GM12873 (cell line): ENCODE results near the gene TMEM9B.
A peak's percentile ranks its signal among the peaks of the same experiment; 100 is the strongest.

Experiments used
- CTCF ChIP-seq: IDR thresholded peaks from 2 replicates; pipeline ENCODE4 v1.5.1; 2012; ENCODE audit warnings: low read depth, mild to moderate bottlenecking, moderate library complexity, low read length, control low read depth; ENCODE audit not compliant: insufficient read depth; ENCODE audit errors: missing control alignments

Gene TMEM9B

GRCh38 chr11:8922691-8923090 is 41.6 kb downstream of the TMEM9B start:
- no peak for TF ChIP-seq CTCF

GRCh38 chr11:8917157-8917825 is 47.0 kb downstream of the TMEM9B start:
- no peak for TF ChIP-seq CTCF

DNA sequence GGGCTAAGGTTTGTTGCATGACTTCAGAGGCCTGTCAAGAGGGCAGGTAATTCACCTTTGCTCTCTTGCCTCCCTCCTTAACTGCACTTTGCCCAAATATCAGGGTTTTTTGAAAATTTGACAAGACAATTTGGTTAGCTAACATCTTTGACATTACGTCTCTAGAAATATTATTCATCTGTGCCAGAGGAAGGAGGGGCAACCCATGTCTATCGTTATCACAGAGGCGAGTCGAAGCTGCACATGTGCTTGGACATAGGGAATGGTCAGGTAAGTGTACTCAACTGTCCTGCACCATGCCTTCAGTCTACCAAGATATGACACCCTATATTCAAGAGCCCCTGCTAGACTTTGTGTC is 49.6 kb downstream of the TMEM9B start:
- no peak for TF ChIP-seq CTCF

GRCh38 chr11:8913961-8914660 is 50.1 kb downstream of the TMEM9B start:
- peak; percentile 75 for TF ChIP-seq CTCF

- no peak for TF ChIP-seq CTCF
These were observed 53.0 kb downstream of the TMEM9B start, which contains the start of gene AKIP1 for GRCh38 chr11:8911029-8911823. AKIP1 (plus strand) TSS chr11:8911189; CDS start chr11:8911450, 261 bp downstream.

- TF ChIP-seq CTCF: no peak
These were observed 53.6 kb downstream of the TMEM9B start for GRCh38 chr11:8910649-8911026.

GRCh38 chr11:8908099-8908498 is 56.1 kb downstream of the TMEM9B start:
- no peak for TF ChIP-seq CTCF
